ENCODE data around the gene NR3C2. TPM values are rescaled to one million over a fixed set of nuclear protein-coding genes. Genes with fewer than 3 reads are reported as not detected.

NR3C2 gene
- total and polyA plus RNA-seq, 2 of the 4 experiments (the other 2 are of a cell fraction) = 1.1 to 2.3 TPM

- no peak overlapping the region for H2AK5ac ChIP-seq (ENCODE audit: low read depth, low read length)
- H2BK120ac ChIP-seq (ENCODE audit: low read depth, low read length) = no peak overlapping the region
- H4K20me1 ChIP-seq (ENCODE audit: insufficient read depth, low read length) = peaks cover 9% of the 10 kb centered on the region
- H2BK5ac ChIP-seq (ENCODE audit: low read depth, low read length, poor library complexity, severe bottlenecking) = no peak overlapping the region
- in situ Hi-C loops (cut with MboI; ENCODE audit: low sequenced_read_pairs) = no loop called here
- peaks cover 21% of the 10 kb centered on the region for H3K9me1 ChIP-seq (ENCODE audit: insufficient read depth, low read length)
- no peak overlapping the region for H4K8ac ChIP-seq (ENCODE audit: low read depth in 2 of 2, low read length in 2 of 2)
- peaks cover 28 to 49% of the 10 kb centered on the region in 2 experiments for H3K79me1 ChIP-seq (ENCODE audit: low read depth in 1 of 2, low read length in 2 of 2)
- peaks cover 4% of the 10 kb centered on the region; the same call in 1 of the 2 replicates for H3K4me1 ChIP-seq (ENCODE audit: control insufficient read depth, insufficient read depth, low read length)
- no peak overlapping the region for H3K18ac ChIP-seq (ENCODE audit: low read depth, low read length)
- no peak overlapping the region for H3K4ac ChIP-seq (ENCODE audit: low read depth, low read length)
- no peak overlapping the region for H3K56ac ChIP-seq (ENCODE audit: extremely low read depth, insufficient read depth, low read length)
- H3K23ac ChIP-seq (ENCODE audit: low read depth, low read length) = no peak overlapping the region
- CTCF ChIA-PET = no interaction called here
- WGBS, 2 experiments (ENCODE audit: extremely low coverage in 2 of 2, insufficient read length in 1 of 2) = no CpG with 5 or more reads among the region's 4 CpGs
- no peak overlapping the region for H2BK20ac ChIP-seq (ENCODE audit: low read depth, low read length)
- H3K14ac ChIP-seq (replicated peaks; ENCODE audit: low read depth, low read length) = no peak overlapping the region
- POLR2A ChIA-PET (ENCODE audit: unreplicated experiment) = no interaction called here
- no peak for TF ChIP-seq ELK1 (IDR thresholded peaks at IDR 0.05; ENCODE audit: borderline replicate concordance, low read depth, low read length)
- no peak for TF ChIP-seq MAFK (IDR thresholded peaks at IDR 0.05; ENCODE audit: low read depth, low read length)
- TF ChIP-seq CTCF (conservative IDR thresholded peaks at IDR 0.05; ENCODE audit: low read depth, low read length) = no peak
- TF ChIP-seq BHLHE40 (IDR thresholded peaks at IDR 0.05; ENCODE audit: low read depth, low read length) = no peak
- TF ChIP-seq CHD1 (IDR thresholded peaks at IDR 0.05; ENCODE audit: low read depth, low read length) = no peak
- no peak for TF ChIP-seq MXI1 (IDR thresholded peaks at IDR 0.05; ENCODE audit: borderline replicate concordance, low read depth, low read length)
- TF ChIP-seq NFE2L2 (IDR thresholded peaks at IDR 0.05; ENCODE audit: low read depth, low read length) = no peak
- TF ChIP-seq USF2 (IDR thresholded peaks at IDR 0.05; ENCODE audit: low read depth, low read length) = no peak
- TF ChIP-seq FOS (IDR thresholded peaks at IDR 0.05; ENCODE audit: low read depth, low read length) = no peak
- no peak for TF ChIP-seq CEBPB (IDR thresholded peaks at IDR 0.05; ENCODE audit: low read depth, low read length)
- H3K27me3 ChIP-seq (ENCODE audit: control insufficient read depth, insufficient read depth, low read length) = no peaks in the 10 kb centered on the region
- DNase-seq (no peak), ATAC-seq (ENCODE audit: low read depth) (no peak)
- H3K9ac ChIP-seq (ENCODE audit: low read depth, low read length) = no peak overlapping the region
- no peak overlapping the region for H2AK9ac ChIP-seq (replicated peaks; ENCODE audit: low read depth, low read length, poor library complexity)
- dilution Hi-C loops (cut with HindIII; ENCODE audit: low sequenced_read_pairs, unreplicated experiment) = no loop called here
- H2BK15ac ChIP-seq (ENCODE audit: low read depth, low read length) = no peak overlapping the region
- peaks cover 11% of the 10 kb centered on the region for H3K36me3 ChIP-seq (ENCODE audit: control insufficient read depth, insufficient read depth, low read length)
- no peak overlapping the region for H3K4me2 ChIP-seq (ENCODE audit: low read depth, low read length)
- no peak overlapping the region for H4K91ac ChIP-seq (ENCODE audit: insufficient read depth, low read depth, low read length)
- no peaks in the 10 kb centered on the region for H3K9me3 ChIP-seq (ENCODE audit: control insufficient read depth, insufficient read depth, low read length)
- no peak overlapping the region for H3K27ac ChIP-seq (ENCODE audit: insufficient read depth, low read length)
- no peak overlapping the region for H3K4me3 ChIP-seq (ENCODE audit: insufficient read depth, low read depth, low read length)
- intact Hi-C loops (cut with micrococcal nuclease) = no loop called here
- no peak overlapping the region for H2AFZ ChIP-seq (replicated peaks; ENCODE audit: low read length, poor library complexity)
- no TSS peak for BruUV-seq (replicated peaks)
- H4K5ac ChIP-seq (ENCODE audit: low read depth, low read length) = no peak overlapping the region
These were observed 381.1 kb downstream of the NR3C2 start for GRCh38 chr4:148061141-148061481.

Measured in IMR-90 (cell line).